Ectodermal cell (in vitro differentiated cells): ENCODE measurements around the gene L3MBTL1.

Experiments
- H3K27ac ChIP-seq: 2 replicates; pipeline ENCODE4 v1.7.0; 2013; ENCODE audit warnings: mild to moderate bottlenecking, low read depth, low read length; ENCODE audit not compliant: insufficient read depth, poor library complexity, severe bottlenecking
- H3K27me3 ChIP-seq: 2 replicates; pipeline ENCODE4 v1.7.0; 2013; ENCODE audit warnings: mild to moderate bottlenecking, low read length; ENCODE audit not compliant: insufficient read depth, control insufficient read depth, poor library complexity, severe bottlenecking
- H3K36me3 ChIP-seq: one replicate; pipeline ENCODE4 v1.7.0; 2013; ENCODE audit warnings: low read length; ENCODE audit not compliant: control insufficient read depth, insufficient read depth
- H3K4me1 ChIP-seq: one replicate; pipeline ENCODE4 v1.7.0; 2013; ENCODE audit warnings: low read length; ENCODE audit not compliant: control insufficient read depth, insufficient read depth
- H3K4me3 ChIP-seq: 2 replicates; pipeline ENCODE4 v1.7.0; 2013; ENCODE audit warnings: low read depth, low read length, control low read depth; ENCODE audit not compliant: insufficient read depth
- H3K9me3 ChIP-seq: 2 replicates; pipeline ENCODE4 v1.7.0; 2013; ENCODE audit warnings: mild to moderate bottlenecking, low read length, moderate library complexity; ENCODE audit not compliant: control insufficient read depth
- WGBS, 2 experiments: methylation state at CpG; one replicate each; pipeline ENCODE4 v1.1.7; 2013; ENCODE audit warnings: missing lambda C conversion rate in 2 of 2; 5-methylcytosine and 5-hydroxymethylcytosine counted together

The L3MBTL1 gene

GRCh38 chr20:43570496-43570895, 63.0 kb downstream of the L3MBTL1 start:
- no peak overlapping the region for H3K27ac ChIP-seq
- H3K4me3 ChIP-seq: no peak overlapping the region
- H3K27me3 ChIP-seq: no peaks in the 10 kb centered on the region
- 90% methylated on average over 10 of the region's 10 CpGs for WGBS, 2 experiments
- H3K36me3 ChIP-seq: no peaks in the 10 kb centered on the region
- H3K9me3 ChIP-seq: no peaks in the 10 kb centered on the region
- no peaks in the 10 kb centered on the region for H3K4me1 ChIP-seq

DNA sequence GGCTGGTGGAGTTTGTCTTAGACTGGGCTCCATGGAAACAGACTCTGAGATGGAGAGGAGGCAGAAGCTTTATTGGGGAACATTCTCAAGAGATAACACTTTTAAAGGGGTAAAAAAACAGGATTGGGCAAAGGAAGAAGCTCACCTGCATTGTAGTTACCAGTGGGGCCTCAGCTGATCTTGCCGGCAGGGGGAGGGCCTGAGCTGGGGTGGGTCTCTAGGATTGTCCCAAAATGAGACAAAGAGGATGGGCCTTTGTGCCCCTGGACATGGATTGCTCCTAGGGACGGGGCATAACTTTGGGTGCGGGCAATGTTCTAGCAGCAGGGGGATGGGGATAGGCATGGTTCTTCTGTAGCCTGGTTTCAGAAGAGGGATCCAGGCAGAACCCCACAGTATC, 63.8 kb downstream of the L3MBTL1 start:
- 91 to 99% methylated on average over 3 of the region's 3 CpGs for WGBS, 2 experiments
- no peaks in the 10 kb centered on the region for H3K9me3 ChIP-seq
- H3K36me3 ChIP-seq: no peaks in the 10 kb centered on the region
- no peak overlapping the region for H3K4me3 ChIP-seq
- no peaks in the 10 kb centered on the region for H3K27me3 ChIP-seq
- no peak overlapping the region for H3K27ac ChIP-seq
- no peaks in the 10 kb centered on the region for H3K4me1 ChIP-seq

DNA sequence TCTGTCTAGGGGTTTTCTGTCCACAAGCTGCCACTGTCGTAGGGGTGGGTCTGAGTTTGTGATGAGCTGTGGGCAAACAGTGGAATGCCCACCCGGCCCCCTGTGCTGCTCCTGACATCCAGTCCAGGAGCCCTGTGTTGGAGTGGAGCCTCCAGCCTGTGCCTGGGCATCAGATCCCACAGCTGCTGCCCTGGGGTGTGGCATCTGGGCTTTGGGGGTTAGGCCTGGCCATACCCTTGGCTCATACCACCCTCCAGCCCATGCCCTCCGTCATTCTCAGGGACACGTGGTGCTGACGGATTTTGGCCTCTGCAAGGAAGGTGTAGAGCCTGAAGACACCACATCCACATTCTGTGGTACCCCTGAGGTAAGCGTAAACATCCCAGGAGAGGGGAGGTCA, 64.3 kb downstream of the L3MBTL1 start:
- no peaks in the 10 kb centered on the region for H3K36me3 ChIP-seq
- 92 to 96% methylated on average over 6 of the region's 6 CpGs for WGBS, 2 experiments
- no peak overlapping the region for H3K4me3 ChIP-seq
- no peaks in the 10 kb centered on the region for H3K4me1 ChIP-seq
- no peak overlapping the region for H3K27ac ChIP-seq
- H3K9me3 ChIP-seq: no peaks in the 10 kb centered on the region
- H3K27me3 ChIP-seq: no peaks in the 10 kb centered on the region

DNA sequence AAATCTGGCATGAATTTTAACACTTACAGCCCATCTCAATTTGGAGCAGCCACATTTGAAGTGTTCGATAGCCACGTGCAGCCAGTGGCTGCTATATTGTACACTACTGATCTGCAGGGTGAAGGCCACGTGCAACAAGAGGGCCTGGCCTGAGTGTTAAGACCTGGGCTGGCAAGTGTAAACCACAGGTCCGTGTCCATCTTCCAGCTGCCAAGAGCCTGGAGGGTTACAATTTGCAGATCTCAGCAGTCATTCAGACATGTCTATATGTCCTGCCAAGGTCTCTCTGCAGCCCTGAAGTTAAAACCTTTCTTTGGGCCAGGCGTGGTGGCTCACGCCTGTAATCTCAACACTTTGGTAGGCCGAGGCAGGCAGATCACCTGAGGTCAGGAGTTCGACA, 65.4 kb downstream of the L3MBTL1 start:
- Histone ChIP-seq H3K9me3 (no peaks in the 10 kb centered on the region), H3K4me1 (no peaks in the 10 kb centered on the region), H3K27me3 (no peaks in the 10 kb centered on the region), H3K36me3 (no peaks in the 10 kb centered on the region), H3K4me3 (no peak overlapping the region), H3K27ac (no peak overlapping the region)
- WGBS, 2 experiments: 92 to 95% methylated on average over 8 of the region's 8 CpGs

GRCh38 chr20:43576108-43576507, 68.6 kb downstream of the L3MBTL1 start:
- Histone ChIP-seq H3K27me3 (no peaks in the 10 kb centered on the region), H3K27ac (no peak overlapping the region), H3K36me3 (no peaks in the 10 kb centered on the region), H3K4me1 (no peaks in the 10 kb centered on the region), H3K4me3 (no peak overlapping the region), H3K9me3 (no peaks in the 10 kb centered on the region)
- 82 to 84% methylated on average over 10 of the region's 10 CpGs for WGBS, 2 experiments

GRCh38 chr20:43579861-43580793, 72.6 kb downstream of the L3MBTL1 start:
- H3K4me3 ChIP-seq: no peak overlapping the region
- H3K4me1 ChIP-seq: no peaks in the 10 kb centered on the region
- no peaks in the 10 kb centered on the region for H3K27me3 ChIP-seq
- 90 to 93% methylated on average over 6 of the region's 7 CpGs for WGBS, 2 experiments
- no peak overlapping the region for H3K27ac ChIP-seq
- H3K9me3 ChIP-seq: no peaks in the 10 kb centered on the region
- no peaks in the 10 kb centered on the region for H3K36me3 ChIP-seq

DNA sequence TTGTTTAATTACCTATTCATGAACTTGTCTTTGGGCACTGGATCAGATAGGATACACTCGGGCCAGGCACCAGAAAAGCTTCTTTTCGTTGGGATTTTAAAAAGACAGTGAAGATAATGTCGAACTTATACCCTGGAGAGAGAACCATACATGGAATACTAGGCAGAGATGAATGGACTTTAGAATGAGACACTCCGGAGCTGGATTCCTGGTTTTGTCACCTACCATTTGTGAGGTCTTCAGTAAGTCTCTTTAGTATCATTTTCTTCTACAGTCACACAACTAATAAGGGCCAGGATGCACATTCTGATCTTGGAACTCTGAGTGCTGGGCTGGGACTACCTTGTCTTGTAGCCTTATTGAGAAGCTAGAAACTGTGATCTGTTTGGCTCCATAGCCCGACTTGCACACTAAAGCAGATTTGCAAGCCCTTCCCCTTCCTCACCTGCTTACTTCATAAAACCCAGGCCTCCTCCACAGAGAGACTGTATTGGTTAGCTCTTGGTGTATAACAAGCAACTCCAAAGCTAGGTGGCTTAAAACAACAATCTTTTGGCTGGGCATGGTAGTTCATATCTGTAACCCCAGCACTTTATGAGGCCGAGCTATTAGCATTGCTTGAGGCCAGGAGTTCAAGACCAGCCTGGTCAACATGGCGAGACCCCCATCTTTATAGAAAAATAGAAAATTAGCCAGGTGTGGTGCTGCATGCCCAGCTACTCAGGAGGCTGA, 75.8 kb downstream of the L3MBTL1 start:
- no peaks in the 10 kb centered on the region for H3K9me3 ChIP-seq
- H3K27ac ChIP-seq: no peak overlapping the region
- H3K4me1 ChIP-seq: no peaks in the 10 kb centered on the region
- 90 to 93% methylated on average over 7 of the region's 7 CpGs for WGBS, 2 experiments
- H3K36me3 ChIP-seq: no peaks in the 10 kb centered on the region
- no peak overlapping the region for H3K4me3 ChIP-seq
- H3K27me3 ChIP-seq: no peaks in the 10 kb centered on the region

DNA sequence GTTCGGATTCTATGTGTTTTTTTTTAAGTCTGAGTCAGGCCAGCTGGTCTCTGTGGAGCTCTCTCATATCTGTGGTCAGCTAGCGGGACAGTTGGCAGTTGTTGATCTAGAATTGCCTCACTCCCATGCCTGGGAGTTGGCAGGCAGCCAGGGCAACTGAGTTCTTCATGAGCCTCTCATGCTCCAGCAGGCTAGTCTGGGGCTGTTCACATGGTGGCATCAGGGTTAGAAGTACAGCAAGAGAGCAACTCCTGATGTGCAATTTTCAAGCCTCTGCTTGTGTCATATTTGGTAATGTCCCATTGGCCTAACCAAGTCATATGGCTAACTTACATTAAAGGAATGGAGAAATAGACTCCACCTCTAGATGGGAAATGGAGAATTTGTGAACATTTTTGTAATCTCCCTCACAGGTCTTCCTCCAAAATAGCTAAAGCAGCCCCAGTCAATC, 76.5 kb downstream of the L3MBTL1 start:
- Histone ChIP-seq H3K4me3 (no peak overlapping the region), H3K9me3 (no peaks in the 10 kb centered on the region), H3K27me3 (no peaks in the 10 kb centered on the region), H3K27ac (no peak overlapping the region), H3K4me1 (no peaks in the 10 kb centered on the region), H3K36me3 (no peaks in the 10 kb centered on the region)
- WGBS, 2 experiments: 94% methylated on average over 2 of the region's 2 CpGs

DNA sequence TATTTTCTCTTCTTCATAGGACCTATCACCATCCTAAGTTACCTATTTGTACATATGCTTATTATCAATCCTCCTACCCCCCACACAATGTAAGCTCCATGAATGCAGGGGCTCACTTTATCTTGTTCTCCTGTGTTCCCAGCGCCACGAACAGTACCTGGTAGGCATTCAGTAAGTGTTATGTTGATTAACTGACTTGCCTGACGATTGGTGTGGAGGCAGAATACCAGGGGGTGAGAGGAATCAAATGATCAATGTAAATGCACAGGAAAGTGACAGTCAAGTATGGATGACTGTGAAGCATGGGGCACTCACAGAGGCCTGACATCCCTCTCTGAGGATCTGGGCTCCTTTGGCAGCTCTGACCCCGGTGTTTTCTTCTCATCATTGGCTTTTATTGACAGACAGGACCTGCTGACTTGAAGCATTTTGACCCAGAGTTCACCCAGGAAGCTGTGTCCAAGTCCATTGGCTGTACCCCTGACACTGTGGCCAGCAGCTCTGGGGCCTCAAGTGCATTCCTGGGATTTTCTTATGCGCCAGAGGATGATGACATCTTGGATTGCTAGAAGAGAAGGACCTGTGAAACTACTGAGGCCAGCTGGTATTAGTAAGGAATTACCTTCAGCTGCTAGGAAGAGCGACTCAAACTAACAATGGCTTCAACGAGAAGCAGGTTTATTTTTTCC, 77.1 kb downstream of the L3MBTL1 start:
- no peak overlapping the region for H3K4me3 ChIP-seq
- no peaks in the 10 kb centered on the region for H3K9me3 ChIP-seq
- 71 to 73% methylated on average over 7 of the region's 7 CpGs for WGBS, 2 experiments
- H3K36me3 ChIP-seq: no peaks in the 10 kb centered on the region
- no peak overlapping the region for H3K27ac ChIP-seq
- H3K27me3 ChIP-seq: no peaks in the 10 kb centered on the region
- no peaks in the 10 kb centered on the region for H3K4me1 ChIP-seq

- Histone ChIP-seq H3K4me3 (no peak overlapping the region), H3K27ac (no peak overlapping the region), H3K27me3 (no peaks in the 10 kb centered on the region), H3K4me1 (peaks cover 5% of the 10 kb centered on the region), H3K36me3 (no peaks in the 10 kb centered on the region), H3K9me3 (no peaks in the 10 kb centered on the region)
- WGBS, 2 experiments: 74 to 78% methylated on average over 8 of the region's 8 CpGs
Observed at GRCh38 chr20:43586641-43587040, 79.1 kb downstream of the L3MBTL1 start.
